ENCODE measurements around the gene MFAP3.
"Not testable (repeated sequence)": the region's sequence is repeated elsewhere in the genome, so short reads cannot be mapped to it uniquely, and the experiment has no call there.

The MFAP3 gene

GRCh38 chr5:154055201-154055600, 16.4 kb downstream of the MFAP3 start:
- no peak for DNase-seq

- DNase-seq, result no peak
Observed at GRCh38 chr5:154058055-154059038, 19.6 kb downstream of the MFAP3 start.

- no peak for DNase-seq
Observed at GRCh38 chr5:154059039-154059430, 20.3 kb downstream of the MFAP3 start.

- no peak for DNase-seq
Observed at GRCh38 chr5:154059583-154059982, 20.8 kb downstream of the MFAP3 start.

- no peak for DNase-seq
Observed at GRCh38 chr5:154060606-154061005, 21.8 kb downstream of the MFAP3 start.

- DNase-seq, result no peak
Observed at GRCh38 chr5:154063372-154063771, 24.6 kb downstream of the MFAP3 start.

GRCh38 chr5:154065971-154066370, 27.2 kb downstream of the MFAP3 start:
- no peak for DNase-seq

- not testable (repeated sequence) for DNase-seq
Observed at GRCh38 chr5:154069854-154070253, 31.1 kb downstream of the MFAP3 start.

- no peak for DNase-seq
Observed at GRCh38 chr5:154071799-154072413, 33.1 kb downstream of the MFAP3 start.

GRCh38 chr5:154072414-154073171, 33.8 kb downstream of the MFAP3 start:
- DNase-seq, result peak; percentile 85

- DNase-seq, result no peak
Observed at GRCh38 chr5:154076240-154076922, 37.6 kb downstream of the MFAP3 start.

GRCh38 chr5:154077696-154078095, 38.9 kb downstream of the MFAP3 start:
- no peak for DNase-seq

GRCh38 chr5:154078272-154078671, 39.5 kb downstream of the MFAP3 start:
- no peak for DNase-seq

- no peak for DNase-seq
Observed at GRCh38 chr5:154081246-154081645, 42.5 kb downstream of the MFAP3 start.

- DNase-seq, result no peak
Observed at GRCh38 chr5:154084062-154084639, 45.4 kb downstream of the MFAP3 start.

- no peak for DNase-seq
Observed at GRCh38 chr5:154086146-154086545, 47.4 kb downstream of the MFAP3 start.

- no peak for DNase-seq
Observed at GRCh38 chr5:154086641-154087040, 47.9 kb downstream of the MFAP3 start.

GRCh38 chr5:154087260-154087659, 48.5 kb downstream of the MFAP3 start:
- DNase-seq, result no peak

- no peak for DNase-seq
Observed at GRCh38 chr5:154088801-154089200, 50.0 kb downstream of the MFAP3 start.

GRCh38 chr5:154090656-154091055, 51.9 kb downstream of the MFAP3 start:
- DNase-seq, result no peak

GRCh38 chr5:154092356-154093141, 53.8 kb downstream of the MFAP3 start:
- no peak for DNase-seq

GRCh38 chr5:154093142-154093532, 54.4 kb downstream of the MFAP3 start:
- no peak for DNase-seq
